SKM-1 treated with dmso at 0.1 percent for 144 hours (cell line): ENCODE data around the gene ERO1A.

ENCODE experiments used
- DNase-seq: peaks from one replicate; lab custom pipeline; 2025; ENCODE audit not compliant: unreplicated experiment; lab: John Stamatoyannopoulos, UW

The ERO1A gene

DNA sequence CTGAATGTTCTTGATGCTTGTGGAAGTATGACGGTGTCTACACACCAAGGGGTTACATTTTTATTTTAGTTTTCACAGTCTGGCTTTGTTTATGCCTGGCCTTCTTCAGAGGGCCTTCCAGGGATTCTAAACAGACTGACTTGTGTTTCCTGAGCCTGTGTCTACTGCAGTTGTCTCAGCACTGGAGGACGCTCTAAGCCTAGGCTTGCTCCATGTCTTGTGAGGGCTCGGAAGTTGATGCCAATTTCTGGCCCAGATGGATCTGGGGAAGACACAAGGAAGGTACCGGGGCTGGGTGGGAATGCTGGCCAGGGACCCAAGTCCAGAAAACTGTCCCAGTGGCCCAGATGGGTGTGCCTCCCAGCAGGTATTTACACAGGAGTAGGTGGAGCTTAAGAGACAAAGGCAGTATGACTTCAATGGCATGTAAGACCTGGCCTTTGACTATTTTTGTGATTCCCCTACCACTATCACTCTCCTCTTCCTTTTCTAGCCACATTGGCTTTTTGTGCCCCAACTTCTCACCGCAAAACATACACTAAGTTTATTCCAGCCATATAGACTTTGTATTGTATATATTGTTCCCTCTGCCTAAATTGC lies 85.8 kb downstream of the ERO1A start:
- no peak for DNase-seq

DNA sequence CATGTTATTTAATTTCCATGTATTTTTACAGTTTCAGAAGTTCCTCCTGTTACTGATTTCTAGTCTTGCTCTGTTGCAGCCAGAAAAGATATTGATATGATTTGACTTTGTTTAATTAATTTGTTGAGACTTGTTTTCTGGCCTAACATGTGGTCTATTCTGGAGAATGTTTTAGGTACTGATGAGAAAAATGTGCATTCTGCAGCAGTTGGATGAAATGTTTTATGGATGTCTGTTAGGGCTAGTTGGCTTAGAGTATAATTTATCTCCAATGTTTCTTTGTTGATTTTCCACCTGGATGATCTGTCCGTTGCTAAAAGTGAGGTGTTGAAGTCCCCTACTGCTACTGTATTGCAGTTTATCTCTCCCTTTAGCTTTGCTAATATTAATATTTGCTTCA lies 88.3 kb downstream of the ERO1A start:
- DNase-seq, result no peak

DNA sequence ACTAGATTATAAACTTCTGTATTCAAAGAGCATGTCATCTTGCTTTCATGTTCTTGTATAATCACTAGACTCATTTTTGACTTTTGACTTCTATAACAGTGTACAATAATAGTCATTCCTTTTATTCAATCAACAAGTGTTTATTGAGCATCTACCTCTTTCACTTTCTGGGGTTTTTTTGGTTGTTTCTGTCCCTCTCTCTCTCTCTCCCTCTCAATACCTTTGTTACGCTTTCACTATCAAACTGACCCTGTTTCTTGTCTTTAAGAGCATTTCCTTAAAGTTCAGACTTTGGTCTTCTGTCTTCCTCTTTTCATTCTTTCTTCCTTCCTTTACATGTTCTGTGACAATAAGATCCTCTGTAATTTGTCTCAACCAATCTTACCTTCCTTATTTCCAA lies 93.2 kb downstream of the ERO1A start:
- no peak for DNase-seq

DNA sequence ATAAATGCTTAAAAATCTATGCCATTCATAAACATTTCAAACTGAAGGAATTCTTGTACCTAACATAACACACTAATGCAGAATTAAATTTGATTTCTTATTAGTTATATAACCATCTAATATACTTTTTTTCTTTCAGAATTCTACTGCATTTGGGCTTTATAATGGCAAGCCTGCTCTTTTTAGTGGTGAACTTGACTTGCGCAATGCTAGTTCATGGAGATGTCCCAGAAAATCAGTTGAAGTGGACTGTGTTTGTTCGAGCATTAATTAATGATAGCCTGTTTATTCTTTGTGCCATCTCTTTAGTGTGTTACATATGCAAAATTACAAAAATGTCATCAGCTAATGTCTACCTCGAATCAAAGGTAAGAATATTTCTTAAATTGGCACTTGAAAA lies 95.4 kb downstream of the ERO1A start:
- DNase-seq, result no peak

DNA sequence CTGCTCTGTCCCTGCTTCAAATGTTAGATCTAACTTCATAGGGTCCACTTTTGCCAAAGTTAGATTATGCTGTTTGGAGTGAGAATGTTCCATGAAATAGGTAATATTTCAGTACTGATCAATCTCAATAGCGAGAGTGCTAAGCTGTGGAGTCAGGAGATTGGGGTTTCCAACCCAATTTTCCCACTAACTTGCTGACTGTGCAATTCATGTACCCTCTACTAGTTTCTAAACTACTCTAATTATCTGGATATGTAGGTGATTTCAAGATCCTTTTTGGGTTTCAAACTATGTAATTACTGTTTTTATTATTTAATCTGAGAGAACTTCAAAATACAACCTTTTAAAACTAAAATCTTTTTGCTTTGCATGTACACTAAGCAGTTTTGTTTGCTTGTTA lies 96.8 kb downstream of the ERO1A start:
- DNase-seq, result no peak

DNA sequence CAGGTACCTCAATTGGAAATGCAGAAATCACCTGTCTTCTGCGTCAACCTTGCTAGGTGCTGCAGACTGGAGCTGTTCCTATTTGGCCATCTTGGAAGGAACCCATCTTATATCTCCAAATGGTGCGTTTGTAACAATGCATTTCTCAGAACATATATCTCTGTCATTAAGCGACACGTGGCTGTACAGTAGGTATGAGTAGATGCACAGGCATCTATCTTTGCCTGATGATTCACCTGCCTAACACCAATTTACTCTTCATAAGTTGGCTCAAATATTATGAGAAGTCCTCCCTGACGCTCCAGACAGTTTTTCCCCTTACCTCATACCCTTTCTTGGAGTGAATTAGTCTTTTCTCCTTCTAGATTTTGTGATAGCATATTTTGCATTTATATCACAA lies 98.5 kb downstream of the ERO1A start:
- DNase-seq, result no peak

DNA sequence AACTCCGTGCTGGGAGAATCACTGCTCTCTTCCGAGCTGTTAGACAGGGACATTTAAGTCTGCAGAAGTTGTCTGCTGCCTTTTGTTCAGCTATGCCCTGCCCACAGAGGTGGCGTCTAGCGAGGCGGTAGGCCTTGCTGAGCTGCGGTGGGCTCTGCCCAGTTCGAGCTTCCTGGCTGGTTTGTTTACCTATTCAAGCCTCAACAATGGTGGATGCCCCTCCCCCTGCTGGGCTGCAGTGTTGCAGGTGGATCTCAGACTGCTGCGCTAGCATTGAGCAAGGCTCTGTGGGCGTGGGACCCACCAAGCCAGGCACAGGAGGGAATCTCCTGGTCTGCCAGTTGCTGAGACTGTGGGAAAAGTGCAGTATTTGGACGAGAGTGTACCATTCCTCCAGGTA lies 99.0 kb downstream of the ERO1A start:
- DNase-seq, result no peak

DNA sequence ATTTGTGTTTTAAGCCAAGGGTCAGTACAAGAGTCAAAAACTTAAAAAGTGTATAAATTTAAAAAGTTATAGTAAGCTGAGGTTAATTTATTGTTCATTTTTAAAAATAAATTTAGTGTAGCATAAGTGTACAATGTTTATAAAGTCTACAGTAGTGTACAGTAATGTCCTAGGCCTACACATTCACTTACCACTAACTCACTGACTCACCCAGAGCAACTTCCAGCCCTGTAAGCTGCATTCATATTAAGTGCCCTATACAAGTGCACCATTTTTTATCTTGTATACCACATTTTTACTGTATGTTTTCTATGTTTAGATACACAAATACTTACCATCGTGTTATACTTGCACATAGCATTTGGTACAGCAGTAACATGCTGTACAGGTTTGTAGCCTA lies 105.0 kb downstream of the ERO1A start:
- DNase-seq, result no peak
